T follicular helper cell (primary cell): ENCODE results near the gene GRIK4.

ENCODE experiments used
- DNase-seq: peaks from one replicate; pipeline ENCODE4 v3.0.0-alpha.2; 2020; ENCODE audit warnings: low read depth

The GRIK4 gene

DNA sequence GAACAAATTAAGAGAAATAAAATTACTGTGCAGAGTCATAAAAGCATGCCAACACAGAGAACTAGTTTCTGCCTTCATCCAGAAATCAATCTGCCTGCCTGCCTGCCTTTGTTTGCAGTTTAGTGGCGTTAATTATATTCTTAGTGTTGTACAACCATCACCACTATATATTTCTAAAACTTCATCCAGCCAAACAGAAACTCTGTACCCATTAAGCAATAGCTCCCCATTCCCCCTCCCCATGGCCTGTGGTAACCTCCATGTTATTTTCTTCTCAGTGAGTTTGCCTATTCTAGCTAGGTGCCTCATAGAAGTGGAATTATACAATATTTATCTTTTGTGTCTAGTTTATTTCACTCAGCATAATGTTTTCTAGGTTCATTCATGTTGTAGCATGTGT lies 329.1 kb downstream of the GRIK4 start:
- no peak for DNase-seq

DNA sequence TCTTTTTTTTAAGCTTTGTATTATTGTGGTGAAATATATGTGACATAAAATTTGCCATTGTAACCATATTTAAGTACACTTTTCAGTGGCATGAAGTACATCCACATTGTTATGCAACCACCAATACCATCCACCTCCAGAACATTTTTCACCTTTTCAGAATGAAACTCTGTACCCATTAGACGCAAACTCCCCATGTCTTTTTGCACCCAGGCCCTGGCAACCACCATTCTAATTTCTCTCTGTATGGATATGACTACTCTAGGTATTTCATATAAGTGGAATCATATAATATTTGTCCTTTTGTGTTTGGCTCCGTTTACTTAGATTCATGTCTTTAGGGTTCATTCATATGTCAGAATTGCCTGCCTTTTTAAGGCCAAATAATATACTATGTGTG lies 329.5 kb downstream of the GRIK4 start:
- DNase-seq, result no peak

DNA sequence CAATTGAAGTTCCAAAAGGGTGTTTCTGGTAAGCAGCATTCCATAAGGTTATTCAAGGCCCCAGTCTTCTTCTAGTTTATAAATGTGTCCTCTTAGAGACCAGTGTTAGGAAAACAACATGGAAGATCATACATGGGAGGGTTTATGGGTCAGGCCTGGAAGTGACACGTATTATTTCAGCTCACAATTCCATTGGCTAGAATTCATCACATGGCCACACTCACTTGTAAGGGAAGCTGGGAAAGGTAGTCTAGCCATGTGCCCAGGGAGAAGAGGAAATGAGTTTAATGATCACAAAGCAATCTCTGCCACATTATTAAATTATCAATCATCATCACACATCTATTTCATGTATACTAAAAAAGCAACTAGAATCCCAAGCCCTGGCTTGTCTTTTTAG lies 330.6 kb downstream of the GRIK4 start:
- no peak for DNase-seq

DNA sequence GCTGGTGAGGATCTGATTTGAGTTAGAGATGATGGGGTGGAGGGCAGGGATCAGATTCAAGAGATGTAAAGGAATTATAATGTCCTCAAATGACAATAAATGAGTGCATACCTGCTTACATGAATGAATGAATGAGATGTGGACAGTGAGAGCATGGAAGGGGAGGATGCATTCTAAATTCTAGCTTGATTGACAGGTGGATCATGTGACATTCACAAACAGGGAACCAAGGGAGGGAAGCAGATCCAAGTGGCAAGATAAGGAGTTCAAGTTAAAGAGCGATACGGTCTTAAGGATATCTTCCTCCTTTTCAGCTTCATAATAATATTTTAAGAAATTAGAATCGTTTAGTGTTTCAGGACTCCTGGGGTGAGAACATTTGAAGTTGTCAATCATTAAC lies 341.9 kb downstream of the GRIK4 start:
- DNase-seq, result no peak

DNA sequence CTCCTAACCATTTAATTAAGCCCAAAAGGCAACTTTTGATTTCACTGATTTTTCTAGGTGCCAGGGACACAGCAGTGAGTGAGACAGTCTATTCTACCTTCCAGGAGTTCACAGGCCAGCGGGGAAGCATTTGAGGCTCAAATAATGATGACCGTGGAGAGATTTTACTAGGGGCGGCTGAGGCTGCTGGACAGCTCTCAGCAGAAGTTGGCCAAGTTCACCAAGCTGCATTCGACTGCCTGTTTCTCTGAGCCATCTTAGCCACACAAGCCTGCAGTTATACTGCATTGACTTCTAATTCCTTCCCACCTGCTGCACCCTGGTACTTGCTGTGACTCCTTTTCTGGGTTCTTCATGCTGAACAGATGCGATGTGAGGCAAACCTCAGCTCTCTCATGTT lies 343.4 kb downstream of the GRIK4 start:
- no peak for DNase-seq

DNA sequence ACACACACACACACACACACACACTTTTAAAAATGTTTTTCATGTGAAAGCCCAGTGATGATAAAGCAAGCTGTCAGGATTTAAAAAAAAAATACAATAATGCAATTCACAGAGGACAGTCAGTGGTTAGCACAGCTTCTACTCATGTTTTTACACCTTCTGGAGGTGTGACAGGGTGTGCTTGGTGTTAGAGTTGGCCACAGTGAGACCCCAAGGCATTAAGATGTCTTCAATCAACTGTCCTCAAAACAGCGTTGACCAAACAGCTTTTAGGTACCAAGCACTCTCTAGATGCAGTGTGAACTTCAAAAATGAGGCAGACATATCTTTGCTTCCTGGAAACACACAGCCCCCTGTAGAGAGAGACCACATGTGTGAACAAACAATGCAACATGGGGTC lies 346.0 kb downstream of the GRIK4 start:
- no peak for DNase-seq

DNA sequence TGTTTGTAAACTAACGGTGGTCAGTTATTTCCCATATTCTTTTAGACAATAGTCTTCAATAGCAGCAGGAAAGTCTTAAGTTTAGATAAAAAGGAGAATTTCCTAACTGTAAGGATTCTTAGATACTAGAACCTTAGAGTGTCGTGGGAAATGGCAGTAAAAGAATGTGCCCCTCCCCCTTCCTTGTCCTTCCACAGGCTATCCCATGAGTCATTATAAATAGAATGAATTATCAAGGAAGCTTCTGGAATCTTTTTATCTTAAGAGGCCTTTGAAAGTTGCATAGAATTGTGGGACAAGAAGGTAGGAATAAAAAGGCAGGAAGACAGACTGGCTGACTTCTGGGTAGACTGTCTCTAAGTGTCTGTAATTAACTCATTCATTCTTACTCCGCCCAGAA lies 347.2 kb downstream of the GRIK4 start:
- no peak for DNase-seq

DNA sequence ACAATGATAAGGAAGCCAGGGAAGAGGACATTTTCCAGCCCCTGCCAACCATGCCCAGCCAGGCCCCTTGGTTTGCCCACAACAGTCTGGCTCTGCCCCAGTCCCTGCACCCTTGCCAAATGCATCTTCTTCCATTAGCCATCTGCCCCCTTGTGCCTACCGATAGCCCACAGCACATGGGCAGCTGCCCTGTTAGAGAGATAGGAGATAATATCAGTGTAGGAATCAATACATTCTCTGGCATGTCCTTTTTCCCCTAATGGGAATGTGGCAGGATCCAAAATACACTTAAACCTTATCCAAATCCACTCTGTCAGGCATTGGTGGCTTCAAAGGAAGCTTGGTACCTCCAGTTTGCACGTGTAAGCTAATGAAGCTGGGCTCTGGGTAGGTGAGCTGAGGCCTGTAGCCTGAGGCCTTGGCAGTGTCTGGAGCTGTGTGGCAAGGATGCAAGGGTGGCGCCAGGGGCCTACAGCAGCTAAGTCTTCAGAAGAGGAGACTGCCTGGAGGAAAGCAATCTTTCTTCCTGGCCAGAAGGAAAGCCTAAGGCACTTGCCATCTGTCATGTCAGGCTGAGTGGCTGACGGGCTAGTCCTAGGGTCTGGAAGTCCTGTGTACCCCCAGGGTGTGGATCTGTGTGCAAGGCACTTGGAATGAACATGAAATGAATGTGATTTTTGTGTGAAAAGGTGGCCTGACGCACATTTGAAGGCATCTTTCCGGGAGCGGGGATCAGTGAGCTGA lies 348.2 kb downstream of the GRIK4 start:
- DNase-seq, result no peak

DNA sequence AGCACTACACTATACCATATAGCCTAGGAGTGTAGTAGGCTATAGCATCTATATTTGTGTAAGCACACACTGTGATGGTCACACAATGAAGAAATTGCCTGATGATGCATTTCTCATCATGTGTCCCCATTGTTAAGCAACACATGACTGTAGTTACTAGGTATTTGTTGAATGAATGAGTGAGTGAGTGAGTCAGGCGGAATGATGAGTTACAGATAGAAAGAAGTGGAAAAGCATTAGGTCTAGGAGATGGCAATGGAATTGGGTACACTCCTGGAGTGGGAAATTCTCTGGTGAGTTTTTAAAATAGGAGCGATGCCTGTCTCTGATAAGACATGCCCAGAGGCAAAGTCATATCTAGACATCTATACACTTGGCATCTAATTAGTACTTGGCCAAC lies 351.8 kb downstream of the GRIK4 start:
- no peak for DNase-seq

DNA sequence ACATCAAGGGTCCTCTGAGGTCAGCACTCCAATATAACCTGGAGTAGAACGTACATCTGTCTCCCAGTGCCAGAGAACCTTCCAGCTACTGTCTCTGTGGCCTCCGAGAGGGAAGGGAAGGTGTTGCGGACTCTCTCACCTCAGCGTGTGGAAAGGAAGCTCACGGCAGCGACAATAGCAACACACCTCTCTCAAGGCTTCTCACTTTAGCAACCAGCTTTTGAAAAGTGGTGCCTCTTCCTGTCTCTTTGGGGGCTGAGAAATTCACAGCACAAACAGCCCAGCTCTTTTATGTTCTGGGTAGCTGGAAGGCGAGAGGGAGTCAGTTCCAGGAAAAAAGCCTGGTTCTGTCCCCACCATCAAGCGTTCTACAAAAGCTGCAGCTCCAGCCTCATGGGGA lies 355.5 kb downstream of the GRIK4 start:
- no peak for DNase-seq

DNA sequence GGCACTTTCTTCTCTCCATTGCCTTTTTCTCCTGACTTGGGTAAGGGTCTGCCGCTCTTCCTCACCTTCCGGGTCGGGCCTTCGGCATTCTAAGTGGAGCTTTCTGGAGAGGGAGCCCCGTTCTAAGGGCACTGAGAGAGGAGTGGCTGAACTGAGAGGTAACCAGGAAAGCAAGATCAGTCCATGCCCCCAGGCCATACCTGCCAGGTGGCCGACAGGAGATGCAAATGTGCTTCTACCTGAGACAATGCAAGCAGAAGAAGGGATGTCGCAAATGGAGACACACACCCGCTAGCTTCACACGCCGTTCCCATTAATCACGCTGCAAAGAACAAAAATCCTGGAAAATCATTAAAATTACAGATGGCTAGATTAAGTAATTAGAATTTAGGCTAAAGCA lies 356.0 kb downstream of the GRIK4 start:
- DNase-seq, result no peak

DNA sequence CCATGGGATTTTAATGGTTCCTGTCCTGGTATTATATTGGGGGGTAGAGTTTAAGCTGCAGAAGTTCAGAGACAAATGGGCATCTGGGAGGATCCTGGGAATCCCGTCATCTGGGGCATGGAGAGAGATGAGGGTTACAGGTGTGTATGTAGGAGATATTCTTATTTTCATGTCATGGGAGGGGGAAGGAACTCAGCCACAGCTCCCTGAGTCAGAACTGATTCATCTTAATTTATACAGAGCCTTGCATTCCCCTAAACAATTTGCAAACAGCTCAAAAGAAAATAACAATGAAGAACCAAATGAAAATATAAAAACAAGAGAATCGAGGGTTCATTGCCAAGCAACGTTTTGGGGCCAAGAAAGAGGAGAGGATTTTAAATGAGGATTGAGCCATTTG lies 356.4 kb downstream of the GRIK4 start:
- no peak for DNase-seq

DNA sequence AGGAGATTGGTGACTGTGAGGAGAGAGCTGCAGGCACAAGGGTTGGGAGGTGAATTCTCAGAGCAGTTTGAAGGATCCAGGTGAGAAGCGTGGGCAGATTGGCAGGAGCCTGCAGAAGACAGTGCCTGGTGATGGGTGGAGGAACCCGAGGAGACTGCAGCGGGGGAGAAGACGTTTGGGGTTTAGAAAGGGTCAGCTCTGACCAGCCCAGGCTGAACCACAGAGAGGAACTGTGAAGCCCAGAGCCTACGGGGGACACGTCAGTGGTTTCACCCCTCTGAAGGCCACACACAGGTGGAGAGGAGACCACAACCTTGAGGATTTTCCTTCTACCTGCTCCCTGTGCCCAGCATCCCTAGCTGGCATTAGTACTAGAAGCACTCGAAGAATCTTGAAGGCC lies 357.5 kb downstream of the GRIK4 start:
- no peak for DNase-seq

DNA sequence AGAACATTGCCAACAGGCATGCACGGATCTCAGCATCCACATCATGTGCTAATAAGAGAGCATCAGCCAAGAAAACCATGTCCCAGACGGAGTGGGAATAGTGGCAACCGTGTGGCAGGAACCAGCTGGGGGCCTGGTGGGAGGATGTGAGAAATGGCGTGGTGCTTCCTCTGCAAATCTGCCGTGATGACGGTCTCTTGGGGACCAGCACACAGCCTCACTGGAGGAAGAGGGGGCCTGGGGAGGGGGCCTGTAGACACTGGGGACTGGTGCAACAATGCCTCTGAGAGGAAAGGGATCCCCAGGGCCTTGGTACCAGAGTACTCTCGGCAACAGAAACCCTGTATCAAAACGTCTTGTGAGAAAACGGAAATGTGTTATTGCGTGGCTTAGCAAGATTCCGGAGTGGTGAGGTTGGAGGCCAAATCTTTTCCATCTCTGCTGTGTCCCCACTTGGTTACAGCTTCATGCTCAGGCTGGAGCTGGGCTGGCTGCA lies 358.0 kb downstream of the GRIK4 start:
- no peak for DNase-seq

DNA sequence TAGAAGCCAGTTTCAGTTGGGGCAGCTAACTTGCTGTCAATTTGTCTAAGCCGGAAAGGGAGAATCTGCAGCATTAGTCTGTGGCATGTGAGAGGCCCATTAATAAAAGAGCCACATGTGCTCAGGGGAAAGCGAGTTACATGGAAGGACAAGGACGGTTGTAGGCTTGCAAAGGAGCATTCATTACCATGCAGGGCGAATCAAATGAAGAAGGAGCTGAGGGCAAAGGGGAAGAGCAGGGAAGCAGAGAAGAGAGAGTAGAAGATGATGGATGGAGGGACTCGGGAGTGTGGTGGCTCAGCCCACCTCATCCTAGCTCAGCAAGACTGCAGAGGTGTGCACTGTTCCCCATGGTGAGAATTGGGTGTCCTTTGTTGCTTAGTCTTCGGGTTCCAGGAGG lies 359.6 kb downstream of the GRIK4 start:
- DNase-seq, result no peak

DNA sequence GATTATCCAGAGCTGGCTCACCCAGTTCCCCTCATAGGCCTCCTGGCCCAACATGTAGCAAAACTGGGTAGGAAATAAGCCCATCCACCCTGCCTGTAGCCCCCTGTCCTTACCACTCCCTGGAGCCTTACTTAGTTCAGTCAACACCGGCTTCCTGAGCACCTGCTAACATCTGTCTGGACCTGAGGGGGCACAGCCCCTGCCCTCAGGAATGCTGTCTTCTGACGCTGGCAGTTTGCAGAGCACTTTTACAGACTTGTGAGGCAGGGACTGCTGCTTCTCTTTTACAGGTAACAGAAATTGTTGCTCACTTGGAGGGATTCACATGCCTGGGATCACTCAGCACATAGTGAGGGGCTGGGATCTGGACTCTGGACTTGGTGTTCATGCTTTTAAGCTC lies 360.4 kb downstream of the GRIK4 start:
- DNase-seq, result no peak

DNA sequence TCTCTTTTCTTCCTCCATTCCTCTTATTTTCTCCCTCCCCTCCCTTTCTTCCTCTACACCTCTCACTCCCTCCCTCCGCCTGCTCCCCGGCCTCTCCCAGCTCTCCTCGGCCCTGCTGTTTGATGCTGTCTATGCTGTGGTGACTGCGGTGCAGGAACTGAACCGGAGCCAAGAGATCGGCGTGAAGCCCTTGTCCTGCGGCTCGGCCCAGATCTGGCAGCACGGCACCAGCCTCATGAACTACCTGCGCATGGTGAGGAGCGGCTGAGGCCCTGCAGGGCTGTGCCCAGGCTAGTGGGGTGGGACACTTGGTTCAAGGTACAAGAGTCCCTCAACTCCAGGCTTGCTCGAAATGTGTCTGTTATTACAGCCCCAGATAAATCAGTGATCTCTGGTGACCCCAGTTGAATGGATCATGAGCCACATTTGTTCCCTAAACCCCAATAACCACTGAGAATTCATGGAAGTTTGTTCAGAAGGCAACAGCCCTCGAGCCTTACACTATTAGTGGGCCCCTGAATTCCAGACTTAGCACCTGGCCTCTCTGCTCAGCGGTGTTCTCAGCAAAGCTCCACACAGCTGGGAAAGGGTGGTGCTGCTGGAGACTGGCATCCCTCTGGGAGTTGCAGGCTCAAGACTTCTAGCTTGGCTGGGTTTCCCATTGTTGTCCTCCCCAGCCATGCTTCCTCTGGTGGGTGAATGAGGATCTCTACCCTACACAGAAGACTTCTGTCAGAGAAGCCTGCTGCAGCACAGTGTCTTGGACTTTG lies 362.6 kb downstream of the GRIK4 start:
- DNase-seq, result no peak

DNA sequence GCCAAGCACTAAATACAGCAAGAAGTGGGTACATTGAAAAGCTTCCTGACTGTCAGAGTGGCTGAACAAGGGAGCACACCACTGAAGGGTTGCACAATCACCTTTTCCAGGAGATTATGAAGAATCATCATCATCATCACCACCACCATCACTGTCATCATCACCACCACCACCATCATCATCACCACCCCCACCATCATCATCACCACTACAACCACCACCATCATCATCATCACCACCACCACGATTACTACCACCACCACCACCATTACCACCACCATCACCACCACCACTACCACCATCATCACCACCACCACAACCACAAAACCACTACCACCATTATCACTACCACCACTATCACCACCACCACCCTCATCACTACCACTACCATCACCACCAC lies 364.4 kb downstream of the GRIK4 start:
- no peak for DNase-seq

DNA sequence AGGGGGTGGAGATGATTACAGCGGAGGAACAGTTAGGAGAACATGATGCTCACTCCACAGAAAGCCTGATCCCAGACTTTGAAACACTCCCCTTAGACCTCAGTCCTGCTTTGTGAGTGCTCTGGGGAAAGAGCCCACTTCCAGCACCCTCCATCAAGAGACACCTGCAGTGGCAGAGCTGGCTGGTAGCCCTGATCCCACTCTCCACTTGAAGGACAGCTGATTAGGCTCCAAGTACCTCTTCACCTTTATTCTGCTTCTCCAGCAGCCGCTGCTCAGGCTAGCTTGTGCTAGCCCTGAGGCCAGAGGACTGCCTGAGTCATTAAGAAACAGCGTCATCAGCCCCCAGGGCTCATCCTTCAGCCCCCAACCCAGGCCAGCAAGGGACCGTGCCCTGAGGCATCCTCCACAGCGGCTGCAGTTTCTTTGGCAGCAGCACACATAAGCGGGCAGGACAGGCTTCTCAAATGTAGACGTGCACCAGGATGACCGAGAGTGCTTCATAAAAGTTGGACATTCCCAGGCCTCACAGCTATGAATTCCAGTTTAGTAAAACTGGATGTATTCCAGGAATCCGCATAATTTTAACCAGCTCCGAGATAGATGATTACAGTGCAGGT lies 366.3 kb downstream of the GRIK4 start:
- DNase-seq, result no peak

DNA sequence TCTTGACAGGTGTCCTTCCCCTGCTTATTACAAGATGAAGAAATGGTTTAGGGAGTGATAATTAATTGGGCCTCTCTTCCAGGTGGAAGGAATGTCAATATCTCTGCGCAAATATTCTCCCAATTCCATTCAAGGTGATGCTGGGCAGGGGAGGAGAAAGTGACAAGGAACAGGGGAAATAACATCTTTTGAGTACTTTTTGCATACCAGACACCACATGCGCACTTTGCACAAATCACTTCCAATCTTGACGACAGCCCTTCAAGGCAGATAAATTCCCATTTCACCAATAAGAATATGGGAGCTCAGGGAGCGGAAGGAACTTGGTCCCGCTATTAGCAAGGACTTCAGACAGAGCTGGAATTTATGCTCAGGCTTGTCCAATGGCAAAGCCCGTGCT lies 367.2 kb downstream of the GRIK4 start:
- DNase-seq, result no peak

DNA sequence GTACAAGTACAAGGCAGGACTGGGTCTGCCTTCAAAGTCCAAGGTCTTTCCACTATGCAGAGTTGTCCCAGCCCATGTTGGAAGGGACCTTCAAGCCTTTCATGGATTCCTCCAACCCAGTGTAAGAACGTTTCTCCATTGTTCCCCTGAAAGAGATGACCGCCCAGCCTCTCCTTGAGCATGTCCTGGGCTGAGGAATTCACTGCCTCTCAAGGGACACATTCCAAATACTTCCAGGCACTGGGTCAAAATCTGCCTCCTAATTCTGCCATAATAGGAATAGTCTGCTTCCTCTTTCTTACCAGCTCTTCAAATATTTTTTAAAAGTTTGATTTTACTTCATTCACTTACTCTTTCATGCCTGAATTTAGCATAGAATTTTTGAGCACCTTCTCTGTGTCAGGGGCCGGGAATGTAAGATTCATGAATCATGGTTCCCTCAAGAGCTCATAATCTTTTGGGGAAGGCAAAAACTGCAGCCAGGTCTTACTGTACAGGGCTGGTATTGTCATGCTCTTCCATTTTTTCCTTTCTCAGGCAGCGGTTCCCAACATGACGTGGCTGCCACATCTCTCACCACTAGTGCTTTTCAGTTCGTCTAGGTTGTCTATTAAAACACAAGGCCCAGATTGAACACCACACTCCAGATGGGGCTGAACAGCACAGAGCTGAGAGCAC lies 369.1 kb downstream of the GRIK4 start:
- DNase-seq, result no peak

DNA sequence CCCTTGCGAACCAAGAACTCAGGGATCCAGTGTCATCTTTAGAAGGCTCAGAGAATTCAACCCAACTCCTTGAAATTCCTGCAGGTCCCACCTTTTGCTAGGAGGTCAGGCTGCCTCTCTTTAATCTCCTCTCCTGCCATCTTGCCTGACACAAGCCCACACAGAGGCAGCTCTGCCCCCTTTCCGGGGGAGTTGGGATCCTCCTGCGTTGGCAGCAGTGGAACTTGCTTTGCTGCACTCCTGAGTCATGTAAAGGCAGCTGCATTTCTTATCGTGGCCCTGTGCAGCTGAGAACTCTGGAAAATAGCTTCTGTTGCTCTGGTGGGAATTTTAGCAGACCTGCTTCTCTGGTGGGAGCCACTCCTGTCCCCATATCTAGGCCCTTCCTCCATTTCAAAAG lies 370.0 kb downstream of the GRIK4 start:
- DNase-seq, result no peak

DNA sequence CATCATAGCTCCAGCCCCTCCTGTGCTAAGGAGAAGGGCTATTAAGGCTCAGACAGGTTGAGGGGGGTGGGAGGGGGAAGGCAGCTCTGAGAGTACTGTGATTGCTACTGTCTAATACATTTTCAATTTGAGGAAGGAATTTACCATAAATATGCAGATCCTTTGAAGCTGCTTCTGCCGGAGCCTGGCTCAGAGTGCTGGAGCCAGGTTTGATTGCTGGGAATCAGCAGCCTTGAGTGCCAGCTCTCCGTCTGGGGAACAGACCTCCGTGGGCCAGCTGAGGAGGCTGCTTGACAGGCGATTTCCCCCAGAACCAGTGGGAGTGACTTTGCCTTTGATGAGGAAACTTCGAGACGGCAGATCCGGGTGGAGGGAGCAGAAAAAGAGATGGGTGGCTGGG lies 370.6 kb downstream of the GRIK4 start:
- DNase-seq, result no peak
